Heart left ventricle (tissue), 13 donors: ENCODE results near the gene ERH.

Experiments
- POLR2A ChIP-seq, 2 donors: fragments of 450-650 bp; IDR thresholded peaks; one replicate each; pipeline ENCODE4 v1.6.1; 2017; ENCODE audit warnings: antibody characterized with exemption in 2 of 2, mild to moderate bottlenecking in 2 of 2, moderate library complexity in 2 of 2
- TF ChIP-seq, protein P1 (sequence below), 12 donors: fragments of 200-600 bp; sonication (generic) in 4 of 12; IDR thresholded peaks; one replicate each; pipeline versions ENCODE4 v1.5.0 to v1.8.0; 2018 to 2022; ENCODE audit warnings: antibody characterized with exemption in 12 of 12, mild to moderate bottlenecking in 5 of 12
- donor health status: ischemic (EF 13 %, LVEDD 7.1; RV severe dilation, severe dysfunction).
- donor health status: DM: no; HTN: yes; CAD: no.
- donor health status: DM: no; HTN: no; CAD: no.
- donor health status: ischemic (EF 25% LVEDD 6.9; RV normal size, moderate dysfunction).
- donor health status: ischemic (EF 25% LVEDD 5.7; RV mildly dilated, moderate dysfunction).
- donor health status: ischemic (EF 35%, LVEDD 5.7; RV mildly dilated, moderate dysfunction).
- donor health status: nonischemic (EF 11% LVEDD 7.7; RV severe dilation, severe dysfunction).
- donor health status: DM: yes; HTN: yes; CAD: no.
- donor health status: PGD.
- donor health status: ischemic (EF 29% LVEDD 5.4; RV normal size, mild dysfunction).
- donor health status: nonischemic (EF 23%, LVEDD 6.1; RV moderate dilation, normal function).

DNA sequence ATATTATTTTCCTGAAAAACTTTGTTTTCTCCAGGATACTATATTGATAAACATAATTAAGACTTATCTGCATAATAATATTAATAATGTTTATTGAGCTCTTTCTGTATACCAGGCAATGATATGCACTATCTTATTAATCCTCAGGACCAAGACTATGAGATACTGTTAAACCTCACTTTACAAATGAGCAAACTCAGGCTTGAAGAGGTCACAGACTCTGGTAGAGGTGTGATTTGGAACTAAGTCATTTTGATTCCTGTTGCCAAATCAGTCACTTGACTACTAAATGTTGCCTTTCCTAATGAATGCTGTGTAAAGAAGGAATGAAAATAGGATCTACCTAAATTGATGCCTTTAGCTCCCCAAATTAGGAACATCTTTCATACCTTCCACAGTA lies 7.7 kb upstream of the ERH start:
- TF ChIP-seq POLR2A (IDR thresholded peaks at IDR 0.05), result no peak
- TF ChIP-seq, protein P1, sequence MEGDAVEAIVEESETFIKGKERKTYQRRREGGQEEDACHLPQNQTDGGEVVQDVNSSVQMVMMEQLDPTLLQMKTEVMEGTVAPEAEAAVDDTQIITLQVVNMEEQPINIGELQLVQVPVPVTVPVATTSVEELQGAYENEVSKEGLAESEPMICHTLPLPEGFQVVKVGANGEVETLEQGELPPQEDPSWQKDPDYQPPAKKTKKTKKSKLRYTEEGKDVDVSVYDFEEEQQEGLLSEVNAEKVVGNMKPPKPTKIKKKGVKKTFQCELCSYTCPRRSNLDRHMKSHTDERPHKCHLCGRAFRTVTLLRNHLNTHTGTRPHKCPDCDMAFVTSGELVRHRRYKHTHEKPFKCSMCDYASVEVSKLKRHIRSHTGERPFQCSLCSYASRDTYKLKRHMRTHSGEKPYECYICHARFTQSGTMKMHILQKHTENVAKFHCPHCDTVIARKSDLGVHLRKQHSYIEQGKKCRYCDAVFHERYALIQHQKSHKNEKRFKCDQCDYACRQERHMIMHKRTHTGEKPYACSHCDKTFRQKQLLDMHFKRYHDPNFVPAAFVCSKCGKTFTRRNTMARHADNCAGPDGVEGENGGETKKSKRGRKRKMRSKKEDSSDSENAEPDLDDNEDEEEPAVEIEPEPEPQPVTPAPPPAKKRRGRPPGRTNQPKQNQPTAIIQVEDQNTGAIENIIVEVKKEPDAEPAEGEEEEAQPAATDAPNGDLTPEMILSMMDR (IDR thresholded peaks at IDR 0.05), result no peak
